ENCODE measurements around the gene PGAP6. TPM values are rescaled to one million over a fixed set of nuclear protein-coding genes. Genes with fewer than 3 reads are reported as not detected.
A peak's percentile ranks its signal among the peaks of the same experiment; 100 is the strongest.

The PGAP6 gene
- total and polyA plus RNA-seq, 9 of the 15 experiments (the other 6 are each of a cell fraction or from before 2014, with no cell fraction given) = 0.45 to 50.2 (median 39.3) TPM

DNA sequence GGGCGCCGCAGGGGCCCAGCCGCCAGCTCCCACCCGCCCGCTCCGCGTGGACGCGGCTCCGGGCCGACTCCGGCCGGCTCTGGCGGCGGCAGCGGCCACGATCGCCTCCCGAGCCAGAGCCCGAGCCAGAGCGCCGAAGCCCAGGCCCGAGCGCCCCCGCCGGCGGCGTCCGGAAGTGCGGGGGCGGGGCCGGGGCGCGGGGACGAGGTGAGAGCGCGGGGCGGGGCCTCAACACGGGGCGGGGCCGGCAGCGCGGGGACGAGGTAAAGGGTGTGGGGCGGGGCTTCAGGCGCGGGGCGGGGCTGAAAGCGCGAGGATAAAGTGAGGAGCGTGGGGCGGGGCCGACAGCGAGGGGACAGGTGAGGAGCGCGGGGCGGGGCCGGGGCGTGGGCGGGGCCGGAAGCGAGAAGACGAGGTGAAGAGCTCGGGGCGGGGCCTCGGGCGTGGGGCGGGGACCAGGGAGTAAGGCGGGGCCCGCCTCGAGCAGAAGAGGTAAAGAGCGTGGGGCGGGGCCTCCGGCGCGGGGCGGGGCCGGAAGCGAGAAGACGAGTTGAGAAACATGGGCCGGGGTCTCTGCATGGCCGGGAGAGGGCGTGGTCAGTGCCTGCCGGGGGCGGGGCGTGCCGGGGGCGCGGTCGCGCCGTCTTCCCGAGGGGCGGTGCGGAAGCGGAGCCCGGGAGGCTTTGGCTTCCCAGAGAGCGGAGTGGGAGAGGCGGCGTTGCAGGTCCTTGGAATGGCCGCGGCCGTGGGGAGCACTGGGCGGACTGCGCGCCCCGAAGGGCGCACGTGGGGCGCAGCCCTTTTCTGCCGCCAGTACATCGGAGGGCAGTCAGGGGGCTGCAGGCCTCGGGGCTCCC, 29.0 kb downstream of the PGAP6 start, which contains the start of gene AXIN1 (continued):
- TF ChIP-seq HNRNPH1 (optimal IDR thresholded peaks at IDR 0.05; ENCODE audit: low read depth, low read length) = no peak
- no peak for TF ChIP-seq EWSR1 (IDR thresholded peaks at IDR 0.05; ENCODE audit: borderline replicate concordance, low read depth, partially characterized antibody)
- no peak for TF ChIP-seq ZNF551 (CRISPR knock-in tag; IDR thresholded peaks at IDR 0.05)
- TF ChIP-seq ZSCAN29 (IDR thresholded peaks at IDR 0.05) = no peak
- TF ChIP-seq GATAD2B (IDR thresholded peaks at IDR 0.05; ENCODE audit: borderline replicate concordance) = no peak; the same call in 1 of the 2 replicates
- TF ChIP-seq MAZ (CRISPR knock-in tag; conservative IDR thresholded peaks at IDR 0.05 in 1 of 2, IDR thresholded peaks at IDR 0.05 in 1 of 2) = peak; percentile 27 to 92; a peak in 2 of 4 replicates
- no peak for TF ChIP-seq ZNF140 (CRISPR knock-in tag; IDR thresholded peaks at IDR 0.05)
- no peak for TF ChIP-seq CBX2 (IDR thresholded peaks at IDR 0.05; ENCODE audit: insufficient read depth, low read length, poor library complexity, severe bottlenecking)
- TF ChIP-seq PHF20 (IDR thresholded peaks at IDR 0.05; ENCODE audit: partially characterized antibody) = peak; percentile 74
- TF ChIP-seq HLTF (IDR thresholded peaks at IDR 0.05) = no peak
- no peak for TF ChIP-seq ZNF668 (CRISPR knock-in tag; IDR thresholded peaks at IDR 0.05)
- TF ChIP-seq POLR2AphosphoS5 (IDR thresholded peaks at IDR 0.05; ENCODE audit: control insufficient read depth, insufficient read depth, low read depth, low read length) = peak; percentile 62; the same call in 1 of the 2 replicates
- no peak for TF ChIP-seq TAL1 (IDR thresholded peaks at IDR 0.05)
- TF ChIP-seq MYC (IDR thresholded peaks at IDR 0.05; ENCODE audit: low read depth, low read length) = no peak; the same call in 1 of the 2 replicates
- TF ChIP-seq MYC (CRISPR knock-in tag; IDR thresholded peaks at IDR 0.05; ENCODE audit: borderline replicate concordance, low read depth) = no peak
- no peak for TF ChIP-seq ZBED1 (IDR thresholded peaks at IDR 0.05)
- no peak for TF ChIP-seq ZNF212 (CRISPR knock-in tag; IDR thresholded peaks at IDR 0.05)
- TF ChIP-seq ARID3A (IDR thresholded peaks at IDR 0.05; ENCODE audit: borderline replicate concordance, low read depth, low read length) = no peak
- TF ChIP-seq MITF (IDR thresholded peaks at IDR 0.05) = no peak
- no peak for TF ChIP-seq COPS2 (conservative IDR thresholded peaks at IDR 0.05)
- peak; percentile 32; the same call in 1 of the 2 replicates for TF ChIP-seq PHB (CRISPR knock-in tag; IDR thresholded peaks at IDR 0.05)
- TF ChIP-seq FUS (optimal IDR thresholded peaks at IDR 0.05; ENCODE audit: low read depth, low read length) = no peak
- no peak for TF ChIP-seq SMARCB1 (IDR thresholded peaks at IDR 0.05; ENCODE audit: insufficient read length, low read depth)
- peak; percentile 76; the same call in 1 of the 2 replicates for TF ChIP-seq THAP12 (CRISPR knock-in tag; IDR thresholded peaks at IDR 0.05)

Data from K562 (cell line).